ENCODE data around the gene ALG14.

ALG14 gene

GRCh38 chr1:95076034-95076433 lies 3.3 kb upstream of the ALG14 start:
- Histone ChIP-seq H3K36me3 (replicated peaks) (no peaks in the 10 kb centered on the region), H3K4me3 (ENCODE audit: low read depth, low read length) (no peak overlapping the region), H3K27me3 (replicated peaks) (peaks cover 4% of the 10 kb centered on the region), H3K27ac (no peak overlapping the region)
- in situ Hi-C loops (cut with HindIII; ENCODE audit: low pct_ligation_motif_present, low sequenced_read_pairs), result loop anchor here (25.0 kb wide), 1 partner anchor 161 kb away; the partner anchor contains the start of gene RWDD3
- DNase-seq, result no peak
- TF ChIP-seq CTCF (IDR thresholded peaks at IDR 0.05; ENCODE audit: low read depth, low read length, missing control alignments), result no peak

- no peak for DNase-seq
- Histone ChIP-seq H3K27ac (no peak overlapping the region), H3K36me3 (replicated peaks) (no peaks in the 10 kb centered on the region), H3K4me3 (ENCODE audit: low read depth, low read length) (peak overlapping the region; percentile 76), H3K27me3 (replicated peaks) (peaks cover 1% of the 10 kb centered on the region)
- no peak for TF ChIP-seq CTCF (IDR thresholded peaks at IDR 0.05; ENCODE audit: low read depth, low read length, missing control alignments)
- in situ Hi-C loops (cut with HindIII; ENCODE audit: low pct_ligation_motif_present, low sequenced_read_pairs), result no loop called here
Observed at GRCh38 chr1:95073446-95073845, 695 bp upstream of the ALG14 start.

GRCh38 chr1:95072117-95072516 lies 634 bp downstream of the ALG14 start:
- no peak for DNase-seq
- Histone ChIP-seq H3K36me3 (replicated peaks) (no peaks in the 10 kb centered on the region), H3K27ac (peak overlapping the region; percentile 94), H3K27me3 (replicated peaks) (no peaks in the 10 kb centered on the region), H3K4me3 (ENCODE audit: low read depth, low read length) (peak overlapping the region; percentile 76)
- in situ Hi-C loops (cut with HindIII; ENCODE audit: low pct_ligation_motif_present, low sequenced_read_pairs), result no loop called here
- no peak for TF ChIP-seq CTCF (IDR thresholded peaks at IDR 0.05; ENCODE audit: low read depth, low read length, missing control alignments)

GRCh38 chr1:95071539-95071938 lies 1.2 kb downstream of the ALG14 start:
- TF ChIP-seq CTCF (IDR thresholded peaks at IDR 0.05; ENCODE audit: low read depth, low read length, missing control alignments), result no peak
- Histone ChIP-seq H3K27me3 (replicated peaks) (no peaks in the 10 kb centered on the region), H3K27ac (no peak overlapping the region), H3K4me3 (ENCODE audit: low read depth, low read length) (no peak overlapping the region), H3K36me3 (replicated peaks) (no peaks in the 10 kb centered on the region)
- in situ Hi-C loops (cut with HindIII; ENCODE audit: low pct_ligation_motif_present, low sequenced_read_pairs), result no loop called here
- no peak for DNase-seq

- in situ Hi-C loops (cut with HindIII; ENCODE audit: low pct_ligation_motif_present, low sequenced_read_pairs), result no loop called here
- H3K36me3 ChIP-seq (replicated peaks), result no peaks in the 10 kb centered on the region
- no peak overlapping the region for H3K4me3 ChIP-seq (ENCODE audit: low read depth, low read length)
- H3K27me3 ChIP-seq (replicated peaks), result no peaks in the 10 kb centered on the region
- DNase-seq, result no peak
- no peak for TF ChIP-seq CTCF (IDR thresholded peaks at IDR 0.05; ENCODE audit: low read depth, low read length, missing control alignments)
- no peak overlapping the region for H3K27ac ChIP-seq
Observed at GRCh38 chr1:95069710-95070093, 3.0 kb downstream of the ALG14 start.

GRCh38 chr1:95068956-95069709 lies 3.6 kb downstream of the ALG14 start:
- Histone ChIP-seq H3K36me3 (replicated peaks) (no peaks in the 10 kb centered on the region), H3K4me3 (ENCODE audit: low read depth, low read length) (no peak overlapping the region), H3K27me3 (replicated peaks) (no peaks in the 10 kb centered on the region), H3K27ac (no peak overlapping the region)
- TF ChIP-seq CTCF (IDR thresholded peaks at IDR 0.05; ENCODE audit: low read depth, low read length, missing control alignments), result no peak
- DNase-seq, result no peak
- in situ Hi-C loops (cut with HindIII; ENCODE audit: low pct_ligation_motif_present, low sequenced_read_pairs), result no loop called here
